Gastrocnemius medialis (tissue), 4 donors: ENCODE results near the gene SLC34A3.
"Not testable (repeated sequence)": the region's sequence is repeated elsewhere in the genome, so short reads cannot be mapped to it uniquely, and the experiment has no call there.

Experiments
- POLR2A ChIP-seq, 2 donors: fragments of 450-650 bp; IDR thresholded peaks; one replicate each; pipeline ENCODE4 v1.6.1; 2017; ENCODE audit warnings: antibody characterized with exemption in 2 of 2, mild to moderate bottlenecking in 2 of 2, moderate library complexity in 2 of 2
- TF ChIP-seq, protein P1 (sequence below), 5 experiments: fragments of 450-650 bp in 3 of 5; fragments of 200-600 bp in 2 of 5; sonication (generic) in 2 of 5; IDR thresholded peaks in 4 of 5; conservative IDR thresholded peaks in 1 of 5; 1 replicate in 4 of 5; 2 replicates in 1 of 5; pipeline ENCODE4 v1.5.1; 2016 to 2019; ENCODE audit warnings: antibody characterized with exemption in 5 of 5, mild to moderate bottlenecking in 3 of 5, moderate library complexity in 3 of 5

DNA sequence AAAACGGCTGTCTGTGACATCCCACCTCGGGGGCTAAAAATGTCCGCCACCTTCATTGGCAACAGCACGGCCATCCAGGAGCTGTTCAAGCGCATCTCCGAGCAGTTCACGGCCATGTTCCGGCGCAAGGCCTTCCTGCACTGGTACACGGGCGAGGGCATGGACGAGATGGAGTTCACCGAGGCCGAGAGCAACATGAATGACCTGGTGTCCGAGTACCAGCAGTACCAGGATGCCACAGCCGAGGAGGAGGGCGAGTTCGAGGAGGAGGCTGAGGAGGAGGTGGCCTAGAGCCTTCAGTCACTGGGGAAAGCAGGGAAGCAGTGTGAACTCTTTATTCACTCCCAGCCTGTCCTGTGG, 12.5 kb downstream of the SLC34A3 start:
- TF ChIP-seq, protein P1, sequence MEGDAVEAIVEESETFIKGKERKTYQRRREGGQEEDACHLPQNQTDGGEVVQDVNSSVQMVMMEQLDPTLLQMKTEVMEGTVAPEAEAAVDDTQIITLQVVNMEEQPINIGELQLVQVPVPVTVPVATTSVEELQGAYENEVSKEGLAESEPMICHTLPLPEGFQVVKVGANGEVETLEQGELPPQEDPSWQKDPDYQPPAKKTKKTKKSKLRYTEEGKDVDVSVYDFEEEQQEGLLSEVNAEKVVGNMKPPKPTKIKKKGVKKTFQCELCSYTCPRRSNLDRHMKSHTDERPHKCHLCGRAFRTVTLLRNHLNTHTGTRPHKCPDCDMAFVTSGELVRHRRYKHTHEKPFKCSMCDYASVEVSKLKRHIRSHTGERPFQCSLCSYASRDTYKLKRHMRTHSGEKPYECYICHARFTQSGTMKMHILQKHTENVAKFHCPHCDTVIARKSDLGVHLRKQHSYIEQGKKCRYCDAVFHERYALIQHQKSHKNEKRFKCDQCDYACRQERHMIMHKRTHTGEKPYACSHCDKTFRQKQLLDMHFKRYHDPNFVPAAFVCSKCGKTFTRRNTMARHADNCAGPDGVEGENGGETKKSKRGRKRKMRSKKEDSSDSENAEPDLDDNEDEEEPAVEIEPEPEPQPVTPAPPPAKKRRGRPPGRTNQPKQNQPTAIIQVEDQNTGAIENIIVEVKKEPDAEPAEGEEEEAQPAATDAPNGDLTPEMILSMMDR (IDR thresholded peaks at IDR 0.05 in 4 of 5, conservative IDR thresholded peaks at IDR 0.05 in 1 of 5) = not testable (repeated sequence)
- TF ChIP-seq POLR2A (IDR thresholded peaks at IDR 0.05) = not testable (repeated sequence)
